Esophagus squamous epithelium (tissue), 5 donors: Measurements from ENCODE around the gene SPATA31C1. TPM values are rescaled to one million over a fixed set of nuclear protein-coding genes. Genes with fewer than 3 reads are reported as not detected.
A peak's percentile ranks its signal among the peaks of the same experiment; 100 is the strongest.

Experiments used
- DNase-seq: peaks from one replicate; lab custom pipeline; 2025; lab: John Stamatoyannopoulos, UW
- H3K27ac ChIP-seq, 4 donors: fragments of 200-600 bp; sonication (generic); one replicate each; pipeline ENCODE4 v1.5.1; 2016 to 2019; ENCODE audit warnings: mild to moderate bottlenecking in 1 of 4
- H3K27me3 ChIP-seq, 4 donors: fragments of 200-600 bp; sonication (generic); 1 replicate in 3 of 4; 2 replicates in 1 of 4; pipeline versions ENCODE4 v1.5.1 to v1.6.0; 2017 to 2021; ENCODE audit warnings: antibody characterized with exemption in 1 of 4
- H3K36me3 ChIP-seq, 3 donors: fragments of 200-600 bp; sonication (generic); one replicate each; pipeline ENCODE4 v1.5.1; 2016 to 2019
- H3K4me1 ChIP-seq, 3 donors: fragments of 200-600 bp; sonication (generic); one replicate each; pipeline ENCODE4 v1.5.1; 2017 to 2019
- H3K4me3 ChIP-seq, 4 donors: fragments of 200-600 bp; sonication (generic); 1 replicate in 3 of 4; 2 replicates in 1 of 4; pipeline ENCODE4 v1.5.1; 2016 to 2019; ENCODE audit warnings: mild to moderate bottlenecking in 2 of 4, moderate library complexity in 1 of 4
- H3K9me3 ChIP-seq, 3 donors: fragments of 200-600 bp; sonication (generic); one replicate each; pipeline ENCODE4 v1.5.1; 2016 to 2019
- POLR2A ChIP-seq, 4 donors: fragments of 450-650 bp; IDR thresholded peaks; one replicate each; pipeline ENCODE4 v1.6.1; 2017; ENCODE audit warnings: antibody characterized with exemption in 4 of 4, mild to moderate bottlenecking in 4 of 4, moderate library complexity in 3 of 4
- WGBS, 2 donors: methylation state at CpG; one replicate each; pipeline ENCODE4 v1.1.5; 2018; 5-methylcytosine and 5-hydroxymethylcytosine counted together
- intact Hi-C: fragments of 100-400 bp; cut with DNase I; formaldehyde crosslinking; loops from one replicate; pipeline ENCODE4 v1.15.0; 2022
- total RNA-seq, 4 donors: library from RNA; depleted of rRNA; stranded (reverse); fragments of >200 nt; gene quantifications; one replicate each; pipeline ENCODE4 v1.1.0, GENCODE V29; 2016
- TF ChIP-seq, protein P1 (sequence below), 6 experiments: fragments of 450-650 bp in 4 of 6; fragments of 200-600 bp in 2 of 6; sonication (generic) in 2 of 6; IDR thresholded peaks; one replicate each; pipeline ENCODE4 v1.5.1; 2016 to 2019; ENCODE audit warnings: antibody characterized with exemption in 6 of 6, mild to moderate bottlenecking in 4 of 6, moderate library complexity in 4 of 6
- donor health status: DM: yes; HTN: yes; CAD: no.

Gene SPATA31C1
- total RNA-seq, 4 donors from 2014 or later = not detected

DNA sequence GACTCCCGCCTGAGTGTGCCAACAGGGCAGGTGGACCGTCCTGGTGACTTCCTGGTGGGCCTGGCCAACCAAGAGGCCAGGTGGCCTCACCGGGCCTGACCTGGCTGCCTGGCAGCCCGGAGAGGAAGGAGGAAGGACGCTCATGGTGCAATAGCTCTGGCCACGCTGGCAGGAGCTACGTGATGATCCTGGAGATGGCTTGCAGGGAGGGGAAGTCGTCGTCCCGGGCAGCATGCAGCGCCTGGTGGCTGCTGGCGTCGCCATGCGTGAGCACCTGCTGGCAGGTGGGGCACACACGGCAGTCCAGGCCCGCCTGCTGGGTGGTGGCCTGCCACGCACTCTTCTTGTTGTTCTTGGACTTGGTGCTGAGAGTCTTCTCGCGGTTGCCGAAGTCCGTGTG lies 26.3 kb downstream of the SPATA31C1 start:
- peaks cover 0 to 39% (median 0%) of the 10 kb centered on the region in 4 donors for H3K27me3 ChIP-seq
- TF ChIP-seq POLR2A (IDR thresholded peaks at IDR 0.05) = no peak
- TF ChIP-seq, protein P1, sequence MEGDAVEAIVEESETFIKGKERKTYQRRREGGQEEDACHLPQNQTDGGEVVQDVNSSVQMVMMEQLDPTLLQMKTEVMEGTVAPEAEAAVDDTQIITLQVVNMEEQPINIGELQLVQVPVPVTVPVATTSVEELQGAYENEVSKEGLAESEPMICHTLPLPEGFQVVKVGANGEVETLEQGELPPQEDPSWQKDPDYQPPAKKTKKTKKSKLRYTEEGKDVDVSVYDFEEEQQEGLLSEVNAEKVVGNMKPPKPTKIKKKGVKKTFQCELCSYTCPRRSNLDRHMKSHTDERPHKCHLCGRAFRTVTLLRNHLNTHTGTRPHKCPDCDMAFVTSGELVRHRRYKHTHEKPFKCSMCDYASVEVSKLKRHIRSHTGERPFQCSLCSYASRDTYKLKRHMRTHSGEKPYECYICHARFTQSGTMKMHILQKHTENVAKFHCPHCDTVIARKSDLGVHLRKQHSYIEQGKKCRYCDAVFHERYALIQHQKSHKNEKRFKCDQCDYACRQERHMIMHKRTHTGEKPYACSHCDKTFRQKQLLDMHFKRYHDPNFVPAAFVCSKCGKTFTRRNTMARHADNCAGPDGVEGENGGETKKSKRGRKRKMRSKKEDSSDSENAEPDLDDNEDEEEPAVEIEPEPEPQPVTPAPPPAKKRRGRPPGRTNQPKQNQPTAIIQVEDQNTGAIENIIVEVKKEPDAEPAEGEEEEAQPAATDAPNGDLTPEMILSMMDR (IDR thresholded peaks at IDR 0.05) = no peak
- H3K36me3 ChIP-seq = no peaks in the 10 kb centered on the region
- H3K4me1 ChIP-seq = no peaks in the 10 kb centered on the region
- no peak overlapping the region for H3K4me3 ChIP-seq
- intact Hi-C loops = no loop called here
- 79 to 100% methylated on average over 4 to 12 of the region's 21 CpGs for WGBS, 2 donors
- no peak for DNase-seq
- H3K9me3 ChIP-seq = no peaks in the 10 kb centered on the region
- no peak overlapping the region for H3K27ac ChIP-seq

- H3K9me3 ChIP-seq = no peaks in the 10 kb centered on the region
- WGBS, 2 donors = 50 to 61% methylated on average over 1 to 2 of the region's 21 CpGs
- H3K36me3 ChIP-seq = no peaks in the 10 kb centered on the region
- TF ChIP-seq POLR2A (IDR thresholded peaks at IDR 0.05) = no peak
- TF ChIP-seq, protein P1 (IDR thresholded peaks at IDR 0.05) = no peak
- no peak for DNase-seq
- H3K4me3 ChIP-seq = no peak overlapping the region
- H3K4me1 ChIP-seq = no peaks in the 10 kb centered on the region
- intact Hi-C loops = no loop called here
- no peak overlapping the region for H3K27ac ChIP-seq
- H3K27me3 ChIP-seq = peaks cover 0 to 39% (median 0%) of the 10 kb centered on the region in 4 donors
These were observed 26.9 kb downstream of the SPATA31C1 start for GRCh38 chr9:87944682-87945081.

DNA sequence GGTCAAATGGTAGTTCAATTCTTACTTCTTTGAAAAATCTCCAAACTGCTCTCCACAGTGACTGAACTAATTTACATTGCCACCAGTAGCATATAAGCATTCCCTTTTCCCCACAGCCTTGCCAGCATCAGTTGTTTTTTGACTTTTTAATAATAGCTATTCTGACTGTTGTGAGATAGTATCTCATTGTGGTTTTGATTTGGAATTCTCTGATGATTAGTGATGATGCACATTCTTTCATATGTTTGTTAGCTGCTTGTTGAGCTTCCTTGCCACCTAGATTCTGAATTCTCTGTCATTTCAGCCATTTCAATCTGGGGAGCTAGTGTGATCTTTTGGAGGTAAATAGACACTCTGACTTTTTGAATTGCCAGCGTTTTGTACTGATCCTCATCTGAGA lies 32.5 kb downstream of the SPATA31C1 start:
- Histone ChIP-seq H3K27ac (no peak overlapping the region), H3K27me3 (peaks cover 0 to 32% (median 0%) of the 10 kb centered on the region in 4 donors), H3K36me3 (no peaks in the 10 kb centered on the region), H3K9me3 (peaks cover 0 to 8% (median 0%) of the 10 kb centered on the region in 3 donors), H3K4me3 (no peak overlapping the region), H3K4me1 (no peaks in the 10 kb centered on the region)
- no peak for DNase-seq
- intact Hi-C loops = no loop called here
- WGBS, 2 donors = 53 to 70% methylated on average over 1 of the region's 1 CpG
- TF ChIP-seq POLR2A (IDR thresholded peaks at IDR 0.05) = no peak
- TF ChIP-seq, protein P1 (IDR thresholded peaks at IDR 0.05) = no peak

GRCh38 chr9:87950765-87951488 lies 33.2 kb downstream of the SPATA31C1 start:
- Histone ChIP-seq H3K36me3 (no peaks in the 10 kb centered on the region), H3K9me3 (peaks cover 0 to 8% (median 0%) of the 10 kb centered on the region in 3 donors), H3K27me3 (peaks cover 0 to 25% (median 0%) of the 10 kb centered on the region in 4 donors), H3K4me3 (no peak overlapping the region), H3K4me1 (no peaks in the 10 kb centered on the region), H3K27ac (no peak overlapping the region)
- DNase-seq = no peak
- TF ChIP-seq POLR2A (IDR thresholded peaks at IDR 0.05) = no peak
- TF ChIP-seq, protein P1 (IDR thresholded peaks at IDR 0.05) = peak in 5 of 6 experiments; percentile 24 to 64 (median 41)
- 25 to 49% methylated on average over 3 of the region's 4 CpGs for WGBS, 2 donors
- intact Hi-C loops = no loop called here

GRCh38 chr9:87954230-87954629 lies 36.5 kb downstream of the SPATA31C1 start:
- Histone ChIP-seq H3K9me3 (peaks cover 0 to 8% (median 0%) of the 10 kb centered on the region in 3 donors), H3K27ac (no peak overlapping the region), H3K4me3 (no peak overlapping the region), H3K36me3 (no peaks in the 10 kb centered on the region), H3K27me3 (peaks cover 0 to 13% (median 0%) of the 10 kb centered on the region in 4 donors), H3K4me1 (no peaks in the 10 kb centered on the region)
- no peak for DNase-seq
- 76 to 78% methylated on average over 3 of the region's 3 CpGs for WGBS, 2 donors
- intact Hi-C loops = no loop called here
- no peak for TF ChIP-seq POLR2A (IDR thresholded peaks at IDR 0.05)
- TF ChIP-seq, protein P1 (IDR thresholded peaks at IDR 0.05) = no peak
